Measurements from ENCODE around the gene TCHHL1. TPM values are rescaled to one million over a fixed set of nuclear protein-coding genes. Genes with fewer than 3 reads are reported as not detected.

The TCHHL1 gene
- total RNA-seq, 1 experiment from 2014 or later, result not detected

- no peak for TF ChIP-seq PREB (CRISPR knock-in tag; IDR thresholded peaks at IDR 0.05; ENCODE audit: borderline replicate concordance)
- TF ChIP-seq GRHL2 (CRISPR knock-in tag; IDR thresholded peaks at IDR 0.05; ENCODE audit: insufficient replicate concordance, severe bottlenecking), result no peak
- TF ChIP-seq KAT7 (CRISPR knock-in tag; IDR thresholded peaks at IDR 0.05; ENCODE audit: borderline replicate concordance), result no peak
- TF ChIP-seq USF1 (CRISPR knock-in tag; IDR thresholded peaks at IDR 0.05), result no peak
- no peak for TF ChIP-seq ZNF232 (CRISPR knock-in tag; IDR thresholded peaks at IDR 0.05)
- no peak for TF ChIP-seq TEAD1 (CRISPR knock-in tag; IDR thresholded peaks at IDR 0.05)
- no peak for TF ChIP-seq E2F4 (CRISPR knock-in tag; IDR thresholded peaks at IDR 0.05; ENCODE audit: borderline replicate concordance, low read depth)
- no peak for TF ChIP-seq CTCF (IDR thresholded peaks at IDR 0.05)
- no peak for TF ChIP-seq ATF6 (CRISPR knock-in tag; IDR thresholded peaks at IDR 0.05)
- no peak for TF ChIP-seq CDX4 (CRISPR knock-in tag; IDR thresholded peaks at IDR 0.05; ENCODE audit: borderline replicate concordance)
Observed at GRCh38 chr1:152104854-152105253, 16.0 kb upstream of the TCHHL1 start (continued).

GRCh38 chr1:152096931-152097330, 8.1 kb upstream of the TCHHL1 start:
- POLR2A ChIA-PET, result no interaction called here
- TF ChIP-seq ERG (CRISPR knock-in tag; IDR thresholded peaks at IDR 0.05) (no peak), HMGA2 (CRISPR knock-in tag; IDR thresholded peaks at IDR 0.05) (no peak), NR3C1 (CRISPR knock-in tag; conservative IDR thresholded peaks at IDR 0.05; ENCODE audit: low read depth) (no peak), GRHL2 (CRISPR knock-in tag; IDR thresholded peaks at IDR 0.05; ENCODE audit: insufficient replicate concordance, severe bottlenecking) (no peak)
- DNase-seq (ENCODE audit: low spot score) (no peak), ATAC-seq (no peak)
- Mint-ChIP-seq H3K27ac (no peak overlapping the region), H3K9me3 (peaks cover 60% of the 10 kb centered on the region), H3K4me1 (no peaks in the 10 kb centered on the region), H3K27me3 (ENCODE audit: low read depth) (peaks cover 45% of the 10 kb centered on the region), H3K36me3 (0 out of 2 replicates have a peak, but pooled peaks cover 5% of the 10 kb centered on the region), H3K4me3 (no peak overlapping the region)
- CTCF ChIA-PET, result no interaction called here

- peaks cover 34% of the 10 kb centered on the region for H3K9me3 Mint-ChIP-seq
- no peaks in the 10 kb centered on the region for H3K36me3 Mint-ChIP-seq
- H3K4me3 Mint-ChIP-seq, result no peak overlapping the region
- DNase-seq (ENCODE audit: low spot score) (no peak), ATAC-seq (no peak)
- ChIA-PET CTCF (interaction anchor here (1.9 kb wide), 1 partner anchor 24 kb away, joined by 6 read pairs; no protein-coding TSS in a partner anchor), POLR2A (no interaction called here)
- no peaks in the 10 kb centered on the region for H3K4me1 Mint-ChIP-seq
- H3K27ac Mint-ChIP-seq, result no peak overlapping the region
- peaks cover 19% of the 10 kb centered on the region for H3K27me3 Mint-ChIP-seq (ENCODE audit: low read depth)
- TF ChIP-seq SMAD4 (CRISPR knock-in tag; IDR thresholded peaks at IDR 0.05) (no peak), SP1 (CRISPR knock-in tag; conservative IDR thresholded peaks at IDR 0.05) (no peak), ZNF219 (CRISPR knock-in tag; IDR thresholded peaks at IDR 0.05; ENCODE audit: borderline replicate concordance) (no peak), NR3C1 (CRISPR knock-in tag; conservative IDR thresholded peaks at IDR 0.05; ENCODE audit: low read depth) (no peak), ZNF232 (CRISPR knock-in tag; IDR thresholded peaks at IDR 0.05) (no peak), AR (CRISPR knock-in tag; IDR thresholded peaks at IDR 0.05) (no peak), JAZF1 (CRISPR knock-in tag; IDR thresholded peaks at IDR 0.05) (no peak), ELF4 (CRISPR knock-in tag; IDR thresholded peaks at IDR 0.05; ENCODE audit: low read depth) (no peak)
Observed at GRCh38 chr1:152086760-152087159, 2.1 kb downstream of the TCHHL1 start.

All from WTC11 (cell line).